HEK293 (cell line): ENCODE data around the gene P2RX2.

Experiments used
- CTCF ChIP-seq: fragments of 450-650 bp; formaldehyde crosslinking; IDR thresholded peaks from 2 replicates; pipeline ENCODE4 v1.5.1; 2016; ENCODE audit warnings: missing biosample characterization, missing genetic modification characterization
- KLF9 ChIP-seq: fragments of 450-650 bp; formaldehyde crosslinking; IDR thresholded peaks from 2 replicates; pipeline ENCODE4 v1.5.1; 2016; ENCODE audit warnings: missing biosample characterization, missing genetic modification characterization, low read depth
- ZNF114 ChIP-seq: fragments of 450-650 bp; formaldehyde crosslinking; IDR thresholded peaks from 2 replicates; pipeline ENCODE4 v1.5.0; 2017; ENCODE audit warnings: missing biosample characterization, missing genetic modification characterization
- ZNF214 ChIP-seq: fragments of 450-650 bp; formaldehyde crosslinking; IDR thresholded peaks from 2 replicates; pipeline ENCODE4 v1.5.1; 2017; ENCODE audit warnings: missing biosample characterization, mild to moderate bottlenecking, missing genetic modification characterization, borderline replicate concordance
- ZNF324 ChIP-seq: fragments of 450-650 bp; formaldehyde crosslinking; IDR thresholded peaks from 2 replicates; pipeline ENCODE4 v1.5.1; 2016; ENCODE audit warnings: missing biosample characterization, missing genetic modification characterization

GRCh38 chr12:132604668-132605441, 13.7 kb upstream of the P2RX2 start:
- TF ChIP-seq ZNF324 (tag by site-specific recombination) (no peak), KLF9 (tag by site-specific recombination) (no peak), ZNF114 (tag by site-specific recombination) (no peak), CTCF (tag by site-specific recombination) (no peak), ZNF214 (tag by site-specific recombination) (no peak)
